HL-60 (cell line): ENCODE results near the gene CCNE1.

Experiments used
- DNase-seq, 2 experiments: peaks; one replicate each; pipeline ENCODE4 v3.0.0-alpha.2; 2010 to 2020; ENCODE audit warnings: low read depth in 1 of 2, low spot score in 1 of 2
- H3K27ac ChIP-seq: fragments of 250-450 bp; sonication (Bioruptor Pico); replicated peaks from 2 replicates; pipeline ENCODE4 v1.5.1; 2020; ENCODE audit warnings: mild to moderate bottlenecking, moderate library complexity
- H3K27me3 ChIP-seq: fragments of 250-450 bp; sonication (Bioruptor Pico); 2 replicates; pipeline ENCODE4 v1.5.1; 2021; ENCODE audit warnings: mild to moderate bottlenecking, moderate library complexity; ENCODE audit not compliant: insufficient read depth, poor library complexity, severe bottlenecking
- H3K4me3 ChIP-seq: replicated peaks from 2 replicates; pipeline ENCODE4 v1.5.1; 2011; ENCODE audit warnings: mild to moderate bottlenecking, control low read depth, low read length; ENCODE audit not compliant: insufficient read depth
- GABPA ChIP-seq: IDR thresholded peaks from 2 replicates; pipeline ENCODE4 v1.6.1; 2012; ENCODE audit warnings: low read depth
- POLR2AphosphoS5 ChIP-seq: IDR thresholded peaks from 2 replicates; pipeline ENCODE4 v1.6.1; 2012; ENCODE audit warnings: low read depth
- SPI1 ChIP-seq: IDR thresholded peaks from 2 replicates; pipeline ENCODE4 v1.6.1; 2012; ENCODE audit warnings: low read depth, mild to moderate bottlenecking, borderline replicate concordance
- TF ChIP-seq, protein P1 (sequence below): IDR thresholded peaks from one replicate; pipeline ENCODE4 v1.5.1; 2011; ENCODE audit warnings: low read length, control low read depth, inconsistent platforms; ENCODE audit not compliant: insufficient read depth
- TF ChIP-seq, protein P2 (sequence below): IDR thresholded peaks from 2 replicates; pipeline ENCODE4 v1.6.1; 2012; ENCODE audit warnings: low read depth; ENCODE audit not compliant: insufficient replicate concordance

The CCNE1 gene

DNA sequence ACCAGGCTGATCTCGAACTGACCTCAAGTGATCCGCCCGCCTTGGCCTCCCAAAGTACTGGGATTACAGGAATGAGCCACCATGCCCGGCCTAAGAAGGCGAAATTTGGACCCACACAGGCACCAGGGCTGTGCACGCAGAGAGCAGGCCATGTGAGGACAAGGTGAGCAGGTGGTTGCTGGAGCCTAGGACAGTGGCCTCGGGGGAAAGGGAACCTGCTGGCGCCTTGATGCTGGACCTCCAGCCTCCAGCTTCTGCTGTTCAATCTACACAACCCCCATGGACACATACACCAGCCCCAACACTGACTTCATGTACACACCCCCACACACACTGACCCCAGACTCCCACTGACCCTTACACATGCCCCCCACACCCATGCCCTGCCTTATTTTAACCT, 41.8 kb upstream of the CCNE1 start:
- no peak overlapping the region for H3K4me3 ChIP-seq
- DNase-seq, result no peak
- no peak overlapping the region for H3K27ac ChIP-seq
- no peaks in the 10 kb centered on the region for H3K27me3 ChIP-seq
- TF ChIP-seq GABPA, result no peak
- TF ChIP-seq, protein P1, sequence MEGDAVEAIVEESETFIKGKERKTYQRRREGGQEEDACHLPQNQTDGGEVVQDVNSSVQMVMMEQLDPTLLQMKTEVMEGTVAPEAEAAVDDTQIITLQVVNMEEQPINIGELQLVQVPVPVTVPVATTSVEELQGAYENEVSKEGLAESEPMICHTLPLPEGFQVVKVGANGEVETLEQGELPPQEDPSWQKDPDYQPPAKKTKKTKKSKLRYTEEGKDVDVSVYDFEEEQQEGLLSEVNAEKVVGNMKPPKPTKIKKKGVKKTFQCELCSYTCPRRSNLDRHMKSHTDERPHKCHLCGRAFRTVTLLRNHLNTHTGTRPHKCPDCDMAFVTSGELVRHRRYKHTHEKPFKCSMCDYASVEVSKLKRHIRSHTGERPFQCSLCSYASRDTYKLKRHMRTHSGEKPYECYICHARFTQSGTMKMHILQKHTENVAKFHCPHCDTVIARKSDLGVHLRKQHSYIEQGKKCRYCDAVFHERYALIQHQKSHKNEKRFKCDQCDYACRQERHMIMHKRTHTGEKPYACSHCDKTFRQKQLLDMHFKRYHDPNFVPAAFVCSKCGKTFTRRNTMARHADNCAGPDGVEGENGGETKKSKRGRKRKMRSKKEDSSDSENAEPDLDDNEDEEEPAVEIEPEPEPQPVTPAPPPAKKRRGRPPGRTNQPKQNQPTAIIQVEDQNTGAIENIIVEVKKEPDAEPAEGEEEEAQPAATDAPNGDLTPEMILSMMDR, result no peak
- TF ChIP-seq, protein P2, sequence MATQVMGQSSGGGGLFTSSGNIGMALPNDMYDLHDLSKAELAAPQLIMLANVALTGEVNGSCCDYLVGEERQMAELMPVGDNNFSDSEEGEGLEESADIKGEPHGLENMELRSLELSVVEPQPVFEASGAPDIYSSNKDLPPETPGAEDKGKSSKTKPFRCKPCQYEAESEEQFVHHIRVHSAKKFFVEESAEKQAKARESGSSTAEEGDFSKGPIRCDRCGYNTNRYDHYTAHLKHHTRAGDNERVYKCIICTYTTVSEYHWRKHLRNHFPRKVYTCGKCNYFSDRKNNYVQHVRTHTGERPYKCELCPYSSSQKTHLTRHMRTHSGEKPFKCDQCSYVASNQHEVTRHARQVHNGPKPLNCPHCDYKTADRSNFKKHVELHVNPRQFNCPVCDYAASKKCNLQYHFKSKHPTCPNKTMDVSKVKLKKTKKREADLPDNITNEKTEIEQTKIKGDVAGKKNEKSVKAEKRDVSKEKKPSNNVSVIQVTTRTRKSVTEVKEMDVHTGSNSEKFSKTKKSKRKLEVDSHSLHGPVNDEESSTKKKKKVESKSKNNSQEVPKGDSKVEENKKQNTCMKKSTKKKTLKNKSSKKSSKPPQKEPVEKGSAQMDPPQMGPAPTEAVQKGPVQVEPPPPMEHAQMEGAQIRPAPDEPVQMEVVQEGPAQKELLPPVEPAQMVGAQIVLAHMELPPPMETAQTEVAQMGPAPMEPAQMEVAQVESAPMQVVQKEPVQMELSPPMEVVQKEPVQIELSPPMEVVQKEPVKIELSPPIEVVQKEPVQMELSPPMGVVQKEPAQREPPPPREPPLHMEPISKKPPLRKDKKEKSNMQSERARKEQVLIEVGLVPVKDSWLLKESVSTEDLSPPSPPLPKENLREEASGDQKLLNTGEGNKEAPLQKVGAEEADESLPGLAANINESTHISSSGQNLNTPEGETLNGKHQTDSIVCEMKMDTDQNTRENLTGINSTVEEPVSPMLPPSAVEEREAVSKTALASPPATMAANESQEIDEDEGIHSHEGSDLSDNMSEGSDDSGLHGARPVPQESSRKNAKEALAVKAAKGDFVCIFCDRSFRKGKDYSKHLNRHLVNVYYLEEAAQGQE, result no peak
- TF ChIP-seq SPI1, result no peak
- TF ChIP-seq POLR2AphosphoS5, result no peak

DNA sequence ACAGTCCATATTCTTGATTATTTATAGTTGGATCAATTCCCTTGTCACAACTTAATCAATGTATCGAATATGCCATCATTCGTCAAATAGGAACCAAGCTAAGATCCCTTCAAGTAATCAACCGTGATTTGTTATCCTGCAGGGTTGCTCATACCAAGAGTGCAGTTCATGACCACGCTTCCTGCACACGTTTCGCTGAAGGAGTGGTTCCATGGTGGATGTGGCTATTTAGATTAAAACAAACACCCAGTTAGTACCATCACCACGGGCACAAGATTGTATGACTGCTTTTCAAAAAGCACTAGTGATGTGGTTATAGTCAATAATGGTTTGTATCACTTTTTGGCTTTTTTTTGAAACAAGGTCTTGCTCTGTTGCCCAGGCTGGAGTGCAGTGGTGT, 41.1 kb upstream of the CCNE1 start:
- no peak for TF ChIP-seq POLR2AphosphoS5
- Histone ChIP-seq H3K4me3 (no peak overlapping the region), H3K27me3 (no peaks in the 10 kb centered on the region), H3K27ac (no peak overlapping the region)
- DNase-seq, result no peak

DNA sequence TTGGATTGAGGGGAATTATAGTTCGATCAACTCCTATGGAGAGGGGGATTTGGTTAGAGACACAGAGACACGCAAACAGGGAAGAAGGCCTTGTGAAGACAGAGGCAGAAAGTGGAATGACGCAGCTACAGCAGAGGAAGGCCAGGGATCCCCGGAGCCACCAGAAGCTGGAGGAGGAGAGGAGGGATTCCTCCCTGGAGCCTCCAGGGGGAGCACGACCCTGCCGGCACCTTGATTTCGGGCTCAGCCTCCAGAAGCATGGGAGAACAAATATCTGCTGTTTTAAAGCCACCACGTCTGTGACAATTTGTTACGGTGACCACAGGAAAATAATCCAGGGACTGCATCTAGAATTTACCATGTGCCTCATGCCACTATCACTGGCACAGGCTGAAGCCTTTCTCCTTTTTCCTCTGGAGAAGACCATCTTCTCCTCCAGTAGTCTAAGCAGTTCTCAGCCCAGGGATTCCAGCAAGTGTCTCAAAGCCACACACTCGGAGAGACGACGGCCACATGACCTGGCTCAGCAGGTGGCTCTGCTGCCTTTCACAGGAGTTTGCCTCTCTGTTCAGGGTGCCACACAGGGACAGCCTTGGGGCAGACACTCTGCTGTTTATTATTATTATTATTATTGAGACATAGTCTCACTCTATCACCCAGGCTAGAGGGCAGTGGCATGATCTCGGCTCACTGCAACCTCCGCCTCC, 39.9 kb upstream of the CCNE1 start:
- no peak overlapping the region for H3K27ac ChIP-seq
- no peak overlapping the region for H3K4me3 ChIP-seq
- H3K27me3 ChIP-seq, result no peaks in the 10 kb centered on the region
- DNase-seq, result peak in 1 of 2 experiments; percentile 18
- TF ChIP-seq, protein P1, result peak; percentile 45
- no peak for TF ChIP-seq GABPA

DNA sequence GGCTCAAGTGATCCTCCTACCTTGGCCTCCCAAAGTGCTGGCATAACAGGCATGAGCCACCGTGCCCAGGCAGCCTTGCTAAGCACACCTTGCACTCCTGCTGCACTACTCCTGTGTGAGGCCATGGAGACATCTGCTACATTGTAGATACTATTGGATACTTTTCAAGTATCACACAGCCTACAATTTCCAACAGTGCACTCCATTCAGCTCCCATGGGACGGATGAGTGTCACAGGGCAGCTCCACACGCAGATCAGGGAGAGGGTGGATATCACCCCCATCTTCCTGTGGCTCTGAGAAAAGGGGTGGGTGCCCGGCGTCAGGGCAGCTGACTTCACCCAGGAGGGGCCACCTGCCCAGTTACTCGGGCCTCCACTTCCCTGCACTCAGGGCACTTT, 39.1 kb upstream of the CCNE1 start:
- TF ChIP-seq POLR2AphosphoS5 (no peak), GABPA (no peak), SPI1 (no peak)
- TF ChIP-seq, protein P1, result no peak
- TF ChIP-seq, protein P2, result no peak
- Histone ChIP-seq H3K27me3 (no peaks in the 10 kb centered on the region), H3K27ac (no peak overlapping the region), H3K4me3 (no peak overlapping the region)
- no peak for DNase-seq
